Activated CD4-positive, alpha-beta T cell treated with anti-CD3 and anti-CD28 coated beads, Interleukin-2, amount 50 U/mL, for 1 hour (primary cell): ENCODE measurements around the gene MITF.

Experiments used
- DNase-seq: peaks from one replicate; pipeline ENCODE4 v3.0.0-alpha.2; 2020

MITF gene

DNA sequence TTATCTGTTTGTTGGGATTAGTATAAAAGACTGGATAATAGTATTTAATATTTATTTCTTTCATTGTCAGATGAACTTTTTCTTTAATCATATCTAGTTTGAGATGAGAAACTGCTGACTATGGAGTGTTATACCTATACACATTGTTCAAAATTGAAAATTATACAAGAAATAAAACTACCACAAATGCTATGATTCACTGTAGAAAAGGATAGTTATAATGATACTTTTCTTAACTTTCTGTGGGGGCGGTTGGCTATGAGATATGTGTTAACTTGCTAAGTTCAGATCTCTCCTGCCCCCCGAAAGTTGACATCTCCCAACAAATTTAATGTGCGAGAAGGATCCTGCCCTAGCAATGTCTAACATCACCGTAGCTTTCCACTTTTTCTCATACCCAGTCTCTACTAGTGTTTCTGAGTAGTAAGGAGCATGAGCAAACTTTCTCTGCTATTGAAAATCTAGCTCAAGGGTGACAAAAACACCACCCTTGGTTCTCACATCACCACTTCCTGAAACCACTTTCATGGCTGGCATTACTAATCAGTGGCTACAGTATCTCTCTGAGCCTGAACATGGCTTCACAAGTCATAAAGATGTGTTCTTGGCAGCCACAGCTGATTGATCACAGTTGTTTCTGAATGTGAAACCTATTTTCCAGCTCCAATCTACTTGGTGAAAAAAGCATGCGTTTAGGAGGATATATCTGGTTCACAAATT lies 244.4 kb downstream of the MITF start:
- DNase-seq: no peak

DNA sequence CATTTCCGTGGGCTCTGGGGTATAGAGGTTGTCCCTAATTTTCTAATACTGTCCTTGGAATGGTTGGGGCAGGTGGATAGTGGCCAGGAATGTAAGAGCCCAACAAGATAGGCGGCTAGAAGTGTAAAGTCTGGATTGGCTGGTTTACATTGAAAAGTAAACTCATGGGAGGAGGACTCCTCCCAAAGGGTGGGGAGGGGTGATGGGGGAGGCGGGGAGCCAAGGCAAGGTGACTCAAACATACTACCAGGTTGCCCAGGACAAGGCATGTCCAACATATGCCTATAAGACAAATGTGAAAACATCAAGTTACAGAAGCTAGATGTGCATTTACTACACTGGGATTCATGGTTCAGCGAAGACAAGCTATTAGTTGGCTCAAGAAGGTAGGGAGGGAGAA lies 246.0 kb downstream of the MITF start:
- DNase-seq: no peak

DNA sequence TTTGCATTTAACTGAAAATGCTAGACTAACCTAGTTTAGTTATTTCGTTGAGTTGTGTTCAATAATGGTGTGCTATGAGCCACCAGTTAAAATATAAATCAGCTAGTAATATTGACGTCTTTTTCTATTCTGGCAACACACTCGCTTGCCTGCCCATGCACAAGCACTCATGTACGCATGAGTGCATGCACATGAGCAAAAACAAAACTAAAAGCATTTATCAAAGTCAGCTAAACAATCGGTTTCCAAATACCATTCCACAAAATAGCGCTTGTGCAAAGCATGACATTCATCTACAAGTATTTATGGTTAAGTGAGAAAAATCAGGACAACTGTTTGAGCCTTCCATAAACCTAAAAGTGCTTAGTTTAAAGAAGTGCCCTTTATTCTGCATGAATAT lies 247.2 kb downstream of the MITF start:
- no peak for DNase-seq

DNA sequence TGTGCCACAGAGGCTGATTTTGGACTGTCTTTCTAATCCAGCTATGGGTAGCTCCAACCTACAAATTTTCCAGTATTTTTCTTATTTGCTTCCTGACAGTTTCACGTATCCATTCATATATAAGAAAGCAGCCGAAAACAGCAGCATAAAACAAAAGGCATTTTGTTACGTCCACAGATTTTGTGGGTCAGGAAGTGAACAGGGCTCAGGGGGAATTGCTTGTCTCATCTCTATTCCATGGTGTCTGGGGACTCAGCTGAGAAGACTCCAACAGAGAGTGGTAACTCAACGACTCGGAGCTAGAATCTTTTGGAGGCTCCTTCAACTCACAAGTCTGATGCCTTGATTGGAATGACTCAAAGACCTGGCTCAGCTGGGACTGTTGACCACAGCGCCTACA lies 248.6 kb downstream of the MITF start:
- DNase-seq: no peak

DNA sequence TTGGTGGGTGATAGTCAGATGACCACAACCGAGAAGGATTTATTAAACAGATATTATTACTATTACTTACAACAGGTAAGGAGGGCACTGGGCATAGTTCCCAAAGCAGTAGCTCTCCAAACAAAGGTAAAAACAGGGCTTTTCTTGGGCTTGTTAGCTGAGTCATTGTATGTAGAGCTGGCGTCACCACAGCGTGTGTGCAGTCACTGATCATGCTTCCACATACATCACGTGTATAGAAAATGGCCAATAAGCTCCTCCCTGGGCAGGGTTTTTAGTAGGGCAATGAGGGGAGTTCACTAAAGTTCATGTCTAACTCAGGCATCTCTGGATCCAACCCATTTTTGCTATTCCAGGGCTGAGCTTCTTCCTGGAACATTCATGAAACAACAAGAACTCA lies 254.5 kb downstream of the MITF start:
- DNase-seq: no peak

DNA sequence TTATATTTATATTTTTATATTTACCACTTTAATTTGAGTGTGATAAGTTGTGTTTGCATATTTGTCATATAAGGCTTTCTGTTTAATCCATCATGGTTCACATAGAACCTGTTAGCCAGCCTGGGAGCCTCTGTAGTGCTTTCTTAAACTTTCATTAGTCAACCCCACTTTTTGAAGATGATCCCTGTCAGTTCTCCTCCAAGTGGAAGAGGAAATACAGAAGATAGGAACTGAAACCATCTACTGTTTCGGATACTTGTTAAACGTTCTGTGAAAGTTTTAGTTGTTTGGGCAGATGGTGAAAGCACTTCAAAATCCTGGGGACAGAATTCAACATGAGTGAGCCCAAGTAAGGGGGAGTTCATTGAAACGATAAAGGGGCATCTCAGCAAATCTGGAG lies 255.7 kb downstream of the MITF start:
- no peak for DNase-seq

DNA sequence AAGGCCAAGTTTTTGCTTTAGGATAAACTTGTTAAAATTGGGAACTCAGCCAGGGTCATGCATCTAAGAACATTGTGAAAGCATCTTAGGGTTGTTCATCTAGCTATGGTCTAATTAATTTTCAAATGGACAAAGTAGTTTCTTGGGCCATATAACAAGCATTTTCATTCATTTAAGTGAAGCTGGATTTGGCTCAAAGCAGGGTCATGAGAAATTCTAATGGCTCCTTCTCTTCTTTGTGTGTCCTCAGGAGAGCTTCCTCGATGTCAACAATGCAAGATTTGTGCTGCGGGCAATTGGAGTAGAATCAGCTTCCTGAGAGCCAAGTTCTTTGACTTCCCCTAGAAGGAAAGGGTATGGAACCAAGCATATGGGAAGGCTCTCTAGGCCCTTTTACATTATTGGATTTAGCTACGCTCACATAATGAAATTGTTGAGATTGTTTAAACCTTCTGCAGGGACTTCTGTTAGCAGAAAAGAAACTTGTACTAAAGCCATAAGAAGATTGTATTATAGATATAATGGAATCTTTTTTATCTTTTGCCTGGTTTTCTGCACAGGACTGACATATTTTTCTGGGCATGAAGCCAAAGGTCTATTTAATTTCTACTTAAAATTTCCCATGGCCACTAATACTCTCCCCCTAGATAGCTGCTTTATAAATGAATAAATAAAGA lies 258.5 kb downstream of the MITF start:
- DNase-seq: no peak

DNA sequence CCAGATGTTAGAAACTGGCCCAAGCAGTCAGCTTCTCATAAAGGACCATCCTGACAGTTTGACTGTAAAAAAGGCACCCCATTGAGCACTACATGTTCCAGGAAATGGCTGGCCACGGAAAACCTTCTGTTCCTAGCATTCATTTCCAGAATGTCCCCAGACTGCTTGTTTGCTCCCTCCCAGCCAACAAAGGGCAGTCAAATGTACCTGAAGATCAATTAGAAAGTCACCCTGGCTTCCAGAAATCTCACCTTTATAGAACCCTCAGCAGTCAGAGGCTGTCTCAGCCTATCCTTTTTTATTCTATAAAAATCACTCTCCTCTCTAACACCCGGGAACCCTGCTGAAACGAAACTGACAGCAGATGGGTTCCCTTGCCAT lies 259.5 kb downstream of the MITF start:
- no peak for DNase-seq

DNA sequence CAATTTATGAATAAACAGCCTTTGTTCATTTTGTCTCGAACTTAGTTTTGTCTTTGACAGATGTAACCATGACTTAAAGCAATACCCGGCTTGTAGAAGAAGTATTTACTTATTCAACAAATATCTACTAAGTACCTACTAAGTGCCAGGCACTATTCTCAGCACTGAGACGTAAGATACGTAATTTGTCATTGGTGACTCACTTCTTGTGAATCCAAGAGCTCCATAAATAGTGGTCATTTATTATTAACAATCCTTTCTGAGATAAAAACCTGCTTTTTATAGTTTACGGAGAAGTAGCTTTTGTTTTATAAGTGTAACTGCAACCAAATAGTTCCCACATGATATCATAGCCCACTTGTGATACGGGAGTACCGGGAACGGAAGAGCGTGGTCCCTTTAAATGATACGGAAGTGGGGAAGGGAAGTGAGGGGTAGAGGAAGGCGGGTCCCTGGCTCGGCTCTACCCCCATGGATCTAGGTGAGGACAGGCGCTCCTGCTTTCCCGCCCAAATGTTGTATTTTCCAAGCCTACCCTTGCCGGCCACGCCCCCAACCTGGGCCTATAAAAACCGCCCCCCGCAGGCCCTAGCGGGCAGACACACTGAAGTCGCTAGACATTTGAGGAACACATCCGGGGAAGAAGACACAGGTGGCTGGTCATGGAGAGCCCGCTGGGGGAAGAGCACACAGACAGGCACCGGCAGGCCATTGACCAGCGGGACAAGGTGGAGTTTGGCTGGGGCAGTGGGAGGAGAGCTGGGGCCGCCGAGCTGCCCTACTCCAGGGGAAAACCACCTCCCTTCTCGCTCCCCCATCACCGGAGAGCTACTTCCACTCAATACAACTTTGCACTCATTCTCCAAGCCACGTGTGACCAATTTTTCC lies 260.1 kb downstream of the MITF start, which contains the start of gene SAMMSON:
Gene SAMMSON (plus strand): TSS at position 594 of the 888 bp plus-strand sequence.
- no peak for DNase-seq

DNA sequence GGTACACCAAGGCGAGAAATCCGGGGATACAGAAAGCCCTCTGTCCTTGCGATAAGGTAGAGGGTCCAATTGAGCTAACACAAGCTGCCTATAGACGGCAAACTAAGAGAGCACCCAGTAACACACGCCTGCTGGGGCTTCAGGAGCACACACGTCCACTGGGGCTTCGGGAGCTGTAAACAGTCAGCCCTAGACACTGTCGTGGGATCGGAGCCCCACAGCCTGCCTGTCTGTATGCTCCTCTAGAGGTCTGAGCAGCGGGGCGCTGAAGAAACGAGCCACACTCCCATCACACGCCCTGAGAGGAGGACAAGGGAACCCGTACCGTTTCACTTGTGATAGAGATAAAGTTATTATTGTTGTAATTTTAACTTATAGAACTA lies 260.8 kb downstream of the MITF start:
- no peak for DNase-seq

DNA sequence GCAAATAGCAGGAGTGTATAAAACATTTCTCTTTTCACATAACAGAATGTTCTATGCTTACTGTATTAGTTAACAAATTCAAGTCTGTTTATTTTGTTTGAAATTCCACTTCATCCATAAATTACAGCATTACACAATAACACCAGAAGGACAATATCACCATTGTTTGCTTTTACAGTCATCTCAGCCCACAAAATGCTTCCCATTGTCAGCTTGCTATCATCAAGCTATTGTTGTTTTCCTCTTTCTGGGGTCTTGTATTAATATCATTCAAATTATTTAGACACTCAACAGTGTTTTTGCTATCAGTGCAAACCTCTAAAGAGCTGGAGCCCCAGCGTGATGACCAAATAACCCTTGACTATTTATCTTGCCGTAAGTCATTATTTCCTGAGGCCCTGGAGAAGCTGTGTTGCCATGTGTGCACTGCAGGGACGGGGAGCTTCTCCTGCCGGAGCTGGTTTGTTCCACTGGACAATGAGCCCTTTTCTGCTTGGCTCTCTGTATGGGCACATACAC lies 261.4 kb downstream of the MITF start:
- no peak for DNase-seq

DNA sequence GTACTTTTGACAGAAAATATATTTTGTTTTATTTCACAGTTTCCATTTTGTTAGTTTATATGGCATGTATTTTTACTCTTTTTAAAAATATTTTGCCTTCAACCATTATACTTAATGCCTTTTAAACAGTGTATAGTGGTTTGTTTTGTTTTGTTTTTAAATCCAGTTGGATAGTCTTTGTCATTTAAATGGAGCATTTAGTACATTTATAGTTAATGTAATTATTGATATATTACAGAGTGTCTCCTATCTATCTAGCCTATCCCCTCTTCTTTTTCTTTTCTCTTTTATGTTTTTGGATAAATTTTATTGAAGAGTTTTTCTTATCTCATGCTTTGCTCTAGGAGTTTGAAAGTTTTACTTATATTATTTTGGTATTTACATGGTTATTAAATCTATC lies 263.9 kb downstream of the MITF start:
- DNase-seq: no peak

DNA sequence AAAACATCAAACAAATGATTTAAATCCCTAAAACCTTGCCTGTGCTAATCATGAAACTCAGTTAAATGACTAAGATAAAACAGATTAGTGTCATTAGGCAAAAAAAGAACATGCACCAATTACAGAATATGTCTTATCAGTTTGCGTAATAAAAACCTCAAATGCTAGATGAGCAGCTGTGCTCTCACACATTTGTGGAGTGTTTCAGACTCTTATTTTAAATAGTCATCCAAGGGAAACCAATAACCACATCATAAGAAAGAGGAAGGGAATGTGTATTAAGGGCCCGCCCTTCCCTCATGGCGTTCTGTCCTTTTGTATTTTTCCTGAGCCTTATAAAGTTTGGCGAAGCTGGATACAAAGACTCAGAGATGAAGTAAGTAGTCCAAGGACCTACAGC lies 266.8 kb downstream of the MITF start:
- DNase-seq: no peak

DNA sequence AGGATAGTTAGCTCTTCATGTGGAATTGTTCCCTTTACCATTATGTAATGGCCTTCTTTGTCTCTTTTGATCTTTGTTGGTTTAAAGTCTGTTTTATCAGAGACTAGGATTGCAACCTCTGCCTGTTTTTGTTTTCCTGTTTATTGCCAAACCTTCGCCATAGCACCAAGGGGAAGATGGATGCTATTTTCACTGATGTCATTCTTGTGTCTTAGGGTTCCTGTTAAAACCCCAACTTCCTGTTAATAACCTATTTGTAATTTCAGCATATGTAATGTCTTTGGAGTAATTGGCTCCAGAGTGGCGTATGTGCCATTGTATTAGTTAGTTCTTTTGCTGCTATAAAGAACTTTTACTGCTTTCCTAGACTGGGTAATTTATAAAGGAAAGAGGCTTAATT lies 271.1 kb downstream of the MITF start:
- no peak for DNase-seq

DNA sequence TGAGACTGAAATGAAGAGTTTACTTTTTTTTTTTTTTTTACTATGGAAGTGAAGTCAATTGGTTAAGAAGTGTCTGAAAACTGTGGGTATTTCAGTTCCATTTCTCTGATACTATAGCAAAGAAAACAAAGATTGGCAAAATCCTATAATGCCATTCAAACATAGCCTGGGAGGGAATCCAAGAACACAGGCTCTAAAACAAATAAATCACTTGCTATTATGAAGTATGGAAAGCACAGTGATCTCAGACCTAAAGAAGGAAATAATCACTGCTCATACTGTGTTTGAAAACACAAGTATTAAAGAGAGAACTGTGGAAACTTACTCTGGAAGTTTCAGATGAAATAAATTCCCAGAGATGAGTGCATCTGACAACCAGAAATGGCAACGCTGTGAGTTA lies 272.3 kb downstream of the MITF start:
- no peak for DNase-seq
